Activated CD4-positive, alpha-beta memory T cell treated with anti-CD3 and anti-CD28 coated beads for 36 hours (primary cell): Measurements from ENCODE around the gene WFS1. TPM values are rescaled to one million over a fixed set of nuclear protein-coding genes. Genes with fewer than 3 reads are reported as not detected.

ENCODE experiments used
- CTCF ChIA-PET: fragments of 350-600 bp; sonication (Branson Sonifier 250); formaldehyde crosslinking; loops from one replicate; lab custom pipeline; 2021; ENCODE audit warnings: antibody characterized with exemption, inconsistent platforms; lab: Charles Lee
- POLR2A ChIA-PET: fragments of 350-600 bp; sonication (Branson Sonifier 250); formaldehyde crosslinking; loops from one replicate; lab custom pipeline; 2021; ENCODE audit warnings: antibody characterized with exemption; lab: Charles Lee
- DNase-seq: peaks from one replicate; pipeline ENCODE4 v3.0.0-alpha.2; 2020
- H3K27ac Mint-ChIP-seq: one replicate; pipeline ENCODE4 v1.8.0; 2021; ENCODE audit warnings: mixed read lengths
- H3K27me3 Mint-ChIP-seq: one replicate; pipeline ENCODE4 v1.8.0; 2021; ENCODE audit warnings: mixed read lengths
- H3K36me3 Mint-ChIP-seq: one replicate; pipeline ENCODE4 v1.8.0; 2021; ENCODE audit warnings: mixed read lengths
- H3K4me1 Mint-ChIP-seq: one replicate; pipeline ENCODE4 v1.8.0; 2021; ENCODE audit warnings: low read depth, mixed read lengths
- H3K4me3 Mint-ChIP-seq: one replicate; pipeline ENCODE4 v1.8.0; 2021; ENCODE audit warnings: mild to moderate bottlenecking, mixed read lengths
- H3K9me3 Mint-ChIP-seq: one replicate; pipeline ENCODE4 v1.8.0; 2021; ENCODE audit warnings: mixed read lengths
- intact Hi-C: fragments of 100-400 bp; cut with micrococcal nuclease; formaldehyde crosslinking; loops from one replicate; pipeline ENCODE4 v1.15.1; 2023
- total RNA-seq, 2 experiments: library from RNA; stranded (reverse); gene quantifications; one replicate each; pipeline ENCODE4 v1.2.3, GENCODE V29; 2021

The WFS1 gene
- total RNA-seq, 2 experiments from 2014 or later = 4.6 to 5.3 TPM

DNA sequence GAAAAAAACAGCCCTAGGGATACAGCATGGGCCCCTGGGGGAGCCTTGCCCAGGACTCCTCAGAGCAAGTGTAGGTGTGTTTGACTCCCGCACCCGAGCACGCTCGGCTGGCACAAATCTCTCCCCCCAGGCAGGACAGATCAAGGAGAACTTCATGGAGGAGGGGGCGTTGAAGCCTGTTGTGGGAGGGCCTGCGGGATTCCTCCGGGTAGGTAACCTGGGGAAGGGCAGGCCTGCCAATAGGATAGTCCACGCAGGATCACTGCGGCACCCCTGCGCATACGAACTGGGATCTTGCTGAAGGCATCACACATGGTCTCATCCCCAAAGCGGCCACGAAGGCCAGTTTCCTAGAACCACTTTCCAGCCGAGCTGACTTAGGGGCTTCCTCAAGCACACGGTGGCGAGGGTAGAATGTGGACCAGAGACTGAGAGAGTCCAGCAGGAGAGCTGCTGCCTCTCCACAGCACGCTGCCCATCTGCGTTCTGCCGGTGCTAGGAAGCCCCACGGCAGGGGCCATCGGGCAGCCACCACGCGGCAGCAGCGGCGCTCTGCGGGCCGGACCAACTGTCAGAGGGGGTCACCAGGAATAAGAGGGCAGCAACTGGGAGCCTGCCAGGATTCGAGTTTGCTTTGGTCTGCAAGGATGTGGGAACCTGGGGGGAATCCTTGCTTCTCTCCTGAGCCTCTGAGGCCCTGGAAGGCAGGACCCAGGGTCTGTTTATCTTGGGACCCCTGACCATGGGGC is 56.8 kb downstream of the WFS1 start:
- Mint-ChIP-seq H3K27me3 (peaks cover 33% of the 10 kb centered on the region), H3K9me3 (no peaks in the 10 kb centered on the region), H3K36me3 (no peaks in the 10 kb centered on the region), H3K4me1 (no peaks in the 10 kb centered on the region), H3K4me3 (no peak overlapping the region), H3K27ac (no peak overlapping the region)
- ChIA-PET POLR2A (interaction anchor here (1.6 kb wide), 1 partner anchor 76 kb away, joined by 5 read pairs; no protein-coding TSS in a partner anchor), CTCF (interaction anchor here (1.0 to 15.2 kb wide), 14 partner anchors 10 to 328 kb away, joined by 3 to 505 read pairs (median 9); partner anchors contain the start of gene WFS1)
- DNase-seq = no peak
- intact Hi-C loops = loop anchor here (1.0 to 5.0 kb wide), 4 partner anchors 59 to 328 kb away; partner anchors contain the start of gene WFS1

GRCh38 chr4:6327220-6327917 is 57.7 kb downstream of the WFS1 start:
- intact Hi-C loops = loop anchor here (1.0 to 5.0 kb wide), 4 partner anchors 60 to 329 kb away; partner anchors contain the start of gene WFS1
- CTCF ChIA-PET = interaction anchor here (0.6 to 15.2 kb wide), 28 partner anchors 9 to 329 kb away, joined by 3 to 505 read pairs (median 5); partner anchors contain the start of genes JAKMIP1 and WFS1
- H3K27ac Mint-ChIP-seq = no peak overlapping the region

GRCh38 chr4:6328526-6328925 is 58.9 kb downstream of the WFS1 start:
- Mint-ChIP-seq H3K27ac (no peak overlapping the region), H3K27me3 (peaks cover 25% of the 10 kb centered on the region), H3K4me3 (no peak overlapping the region), H3K4me1 (no peaks in the 10 kb centered on the region), H3K36me3 (no peaks in the 10 kb centered on the region), H3K9me3 (no peaks in the 10 kb centered on the region)
- intact Hi-C loops = loop anchor here (5.0 kb wide), 2 partner anchors 61 to 196 kb away; partner anchors contain the start of gene WFS1
- CTCF ChIA-PET = interaction anchor here (1.0 to 15.2 kb wide), 11 partner anchors 16 to 330 kb away, joined by 3 to 505 read pairs (median 10); partner anchors contain the start of genes JAKMIP1 and WFS1
- no peak for DNase-seq
- POLR2A ChIA-PET = no interaction called here

More at GRCh38 chr4:6327220-6327917, 57.7 kb downstream of the WFS1 start:
- H3K9me3 Mint-ChIP-seq = no peaks in the 10 kb centered on the region
- POLR2A ChIA-PET = interaction anchor here (1.6 kb wide), 1 partner anchor 77 kb away, joined by 5 read pairs; no protein-coding TSS in a partner anchor
- no peak overlapping the region for H3K4me3 Mint-ChIP-seq
- DNase-seq = peak; percentile 86
- H3K4me1 Mint-ChIP-seq = no peaks in the 10 kb centered on the region
- peaks cover 30% of the 10 kb centered on the region for H3K27me3 Mint-ChIP-seq
- no peaks in the 10 kb centered on the region for H3K36me3 Mint-ChIP-seq

- H3K4me3 Mint-ChIP-seq = no peak overlapping the region
- DNase-seq = no peak
- no peaks in the 10 kb centered on the region for H3K9me3 Mint-ChIP-seq
- ChIA-PET POLR2A (no interaction called here), CTCF (interaction anchor here (0.6 to 15.2 kb wide), 10 partner anchors 13 to 331 kb away, joined by 5 to 505 read pairs (median 30); partner anchors contain the start of gene WFS1)
- no peak overlapping the region for H3K27ac Mint-ChIP-seq
- no peaks in the 10 kb centered on the region for H3K36me3 Mint-ChIP-seq
- no peaks in the 10 kb centered on the region for H3K4me1 Mint-ChIP-seq
- intact Hi-C loops = loop anchor here (2.0 to 5.0 kb wide), 3 partner anchors 62 to 217 kb away; partner anchors contain the start of gene WFS1
- peaks cover 25% of the 10 kb centered on the region for H3K27me3 Mint-ChIP-seq
Observed at GRCh38 chr4:6329478-6330383, 60.1 kb downstream of the WFS1 start.

DNA sequence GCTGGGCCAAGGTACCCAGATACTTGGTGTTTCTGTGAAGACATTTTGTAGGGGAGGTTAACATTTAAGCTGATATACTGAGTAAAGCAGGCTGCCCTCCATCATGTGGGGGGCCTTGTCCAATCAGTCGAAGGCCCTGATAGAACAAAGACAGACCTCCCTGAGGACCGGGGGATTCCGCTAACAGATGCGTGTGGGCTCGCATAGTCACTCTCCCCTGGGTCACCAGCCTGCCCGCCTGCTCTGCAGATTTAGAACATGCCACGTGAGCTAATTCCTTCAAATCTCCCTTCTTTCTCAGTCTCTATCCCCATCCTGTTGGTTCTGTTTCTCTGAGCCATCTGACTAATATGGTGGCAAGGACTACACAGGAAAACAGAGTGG is 60.7 kb downstream of the WFS1 start:
- ChIA-PET POLR2A (no interaction called here), CTCF (interaction anchor here (0.7 to 15.2 kb wide), 20 partner anchors 8 to 332 kb away, joined by 3 to 505 read pairs (median 6); partner anchors contain the start of gene WFS1)
- no peak overlapping the region for H3K27ac Mint-ChIP-seq
- intact Hi-C loops = loop anchor here (2.0 kb wide), 1 partner anchor 216 kb away; no protein-coding TSS in a partner anchor
- no peaks in the 10 kb centered on the region for H3K9me3 Mint-ChIP-seq
- H3K36me3 Mint-ChIP-seq = no peaks in the 10 kb centered on the region
- no peak overlapping the region for H3K4me3 Mint-ChIP-seq
- H3K27me3 Mint-ChIP-seq = peaks cover 31% of the 10 kb centered on the region
- no peaks in the 10 kb centered on the region for H3K4me1 Mint-ChIP-seq
- no peak for DNase-seq

DNA sequence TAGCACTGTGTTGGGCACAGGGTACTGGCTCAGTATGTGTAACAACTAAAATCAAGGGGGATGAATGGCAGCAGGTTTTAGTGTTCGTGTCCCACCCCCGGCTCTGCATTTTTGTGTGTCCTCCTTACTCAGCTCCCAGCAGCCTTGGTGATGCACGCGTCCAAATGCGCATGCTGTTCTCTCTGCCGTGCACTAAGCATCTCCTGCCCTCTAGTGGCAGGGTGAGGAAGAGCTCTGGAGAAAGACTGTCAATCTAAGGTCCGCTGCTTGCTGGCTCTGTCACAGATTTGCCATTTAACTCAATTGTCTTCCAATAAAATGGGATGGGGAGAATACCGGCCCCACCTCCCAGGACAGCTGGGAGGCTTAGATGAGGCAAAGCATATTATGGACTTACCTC is 61.4 kb downstream of the WFS1 start:
- Mint-ChIP-seq H3K9me3 (no peaks in the 10 kb centered on the region), H3K4me3 (no peak overlapping the region), H3K27ac (no peak overlapping the region), H3K27me3 (peaks cover 26% of the 10 kb centered on the region), H3K36me3 (no peaks in the 10 kb centered on the region), H3K4me1 (no peaks in the 10 kb centered on the region)
- POLR2A ChIA-PET = no interaction called here
- DNase-seq = peak; percentile 48
- intact Hi-C loops = loop anchor here (2.0 kb wide), 1 partner anchor 216 kb away; no protein-coding TSS in a partner anchor
- CTCF ChIA-PET = interaction anchor here (0.7 to 15.2 kb wide), 26 partner anchors 8 to 332 kb away, joined by 3 to 505 read pairs (median 4); partner anchors contain the start of genes JAKMIP1 and WFS1

- H3K4me3 Mint-ChIP-seq = no peak overlapping the region
- H3K4me1 Mint-ChIP-seq = no peaks in the 10 kb centered on the region
- intact Hi-C loops = loop anchor here (2.0 kb wide), 1 partner anchor 215 kb away; no protein-coding TSS in a partner anchor
- DNase-seq = no peak
- no peak overlapping the region for H3K27ac Mint-ChIP-seq
- CTCF ChIA-PET = interaction anchor here (0.5 to 15.2 kb wide), 30 partner anchors 9 to 368 kb away, joined by 3 to 505 read pairs (median 3); partner anchors contain the start of genes JAKMIP1 and WFS1
- peaks cover 25% of the 10 kb centered on the region for H3K27me3 Mint-ChIP-seq
- H3K9me3 Mint-ChIP-seq = no peaks in the 10 kb centered on the region
- POLR2A ChIA-PET = no interaction called here
- no peaks in the 10 kb centered on the region for H3K36me3 Mint-ChIP-seq
Observed at GRCh38 chr4:6331468-6331867, 61.8 kb downstream of the WFS1 start.

GRCh38 chr4:6332042-6332668 is 62.5 kb downstream of the WFS1 start:
- H3K4me3 Mint-ChIP-seq = no peak overlapping the region
- H3K4me1 Mint-ChIP-seq = peaks cover 1% of the 10 kb centered on the region
- no peaks in the 10 kb centered on the region for H3K9me3 Mint-ChIP-seq
- H3K27ac Mint-ChIP-seq = no peak overlapping the region
- H3K27me3 Mint-ChIP-seq = peaks cover 28% of the 10 kb centered on the region
- intact Hi-C loops = no loop called here
- POLR2A ChIA-PET = no interaction called here
- peak; percentile 39 for DNase-seq
- CTCF ChIA-PET = interaction anchor here (0.6 to 15.2 kb wide), 29 partner anchors 9 to 369 kb away, joined by 3 to 505 read pairs (median 3); partner anchors contain the start of genes JAKMIP1, MAN2B2 and WFS1
- H3K36me3 Mint-ChIP-seq = no peaks in the 10 kb centered on the region

DNA sequence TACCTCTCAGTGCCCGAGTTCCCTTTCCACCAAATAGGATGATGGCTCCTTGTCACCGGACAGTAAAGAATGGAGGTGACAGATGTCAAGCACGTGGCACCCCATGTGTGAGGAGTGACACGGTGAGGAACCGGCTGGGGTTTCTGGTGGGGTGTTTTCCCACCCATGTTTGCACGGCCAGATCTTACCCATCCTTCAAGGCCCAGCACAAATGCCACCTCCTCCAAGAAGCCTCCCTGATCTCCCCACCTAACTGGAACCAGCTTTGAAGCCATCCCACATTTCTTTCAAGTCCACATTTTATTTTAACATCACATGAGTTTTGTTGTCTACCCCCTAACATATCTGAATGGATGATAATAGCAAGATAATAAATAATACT is 63.0 kb downstream of the WFS1 start:
- H3K9me3 Mint-ChIP-seq = no peaks in the 10 kb centered on the region
- intact Hi-C loops = no loop called here
- peaks cover 7% of the 10 kb centered on the region for H3K4me1 Mint-ChIP-seq
- peaks cover 30% of the 10 kb centered on the region for H3K27me3 Mint-ChIP-seq
- ChIA-PET POLR2A (no interaction called here), CTCF (interaction anchor here (0.6 to 15.2 kb wide), 22 partner anchors 10 to 369 kb away, joined by 3 to 505 read pairs (median 4); partner anchors contain the start of genes MAN2B2 and WFS1)
- no peak overlapping the region for H3K4me3 Mint-ChIP-seq
- H3K36me3 Mint-ChIP-seq = no peaks in the 10 kb centered on the region
- DNase-seq = no peak
- H3K27ac Mint-ChIP-seq = no peak overlapping the region
